IMR-90 (cell line): Measurements from ENCODE around the gene CLIP3. TPM values are rescaled to one million over a fixed set of nuclear protein-coding genes. Genes with fewer than 3 reads are reported as not detected.

ENCODE experiments used
- ATAC-seq: fragments of 200-7000 bp; cut with Tn5 transposase; 2 replicates; pipeline ENCODE4 v1.9.1; 2020; ENCODE audit warnings: low read depth, mild to moderate bottlenecking, moderate library complexity
- BruUV-seq: library from RNA; stranded (reverse); fragments of 400-500 nt; replicated peaks from 2 replicates; lab custom pipeline; 2021; lab: Mats Ljungman, UMichigan
- CTCF ChIA-PET: fragments of 300-600 bp; formaldehyde crosslinking; extraction: SDS; loops from one replicate; lab custom pipeline; 2021; ENCODE audit warnings: antibody characterized with exemption; lab: Yijun Ruan, JAX
- POLR2A ChIA-PET: fragments of 300-600 bp; sonication (Branson Sonifier 250); formaldehyde crosslinking; loops from one replicate; lab custom pipeline; 2022; ENCODE audit warnings: antibody characterized with exemption; ENCODE audit not compliant: unreplicated experiment; lab: Charles Lee
- DNase-seq: peaks from one replicate; pipeline ENCODE4 v3.0.0; 2013
- H2AFZ ChIP-seq: replicated peaks from 2 replicates; pipeline ENCODE3; 2013; ENCODE audit warnings: low read length, mild to moderate bottlenecking; ENCODE audit not compliant: poor library complexity
- H2AK5ac ChIP-seq: 2 replicates; pipeline ENCODE4 v1.6.1; 2013; ENCODE audit warnings: low read depth, low read length, inconsistent platforms
- H2AK9ac ChIP-seq: replicated peaks from 2 replicates; pipeline ENCODE3; 2013; ENCODE audit warnings: mild to moderate bottlenecking, low read depth, low read length, moderate library complexity; ENCODE audit not compliant: poor library complexity
- H2BK120ac ChIP-seq: 2 replicates; pipeline ENCODE4 v1.6.1; 2013; ENCODE audit warnings: low read depth, low read length, inconsistent platforms
- H2BK15ac ChIP-seq: 3 replicates; pipeline ENCODE4 v1.6.1; 2013; ENCODE audit warnings: low read depth, low read length, inconsistent platforms
- H2BK20ac ChIP-seq: 2 replicates; pipeline ENCODE4 v1.6.1; 2013; ENCODE audit warnings: low read depth, mild to moderate bottlenecking, inconsistent platforms, low read length, moderate library complexity
- H2BK5ac ChIP-seq: 2 replicates; pipeline ENCODE4 v1.6.1; 2013; ENCODE audit warnings: mild to moderate bottlenecking, low read depth, low read length, inconsistent platforms; ENCODE audit not compliant: poor library complexity, severe bottlenecking
- H3K14ac ChIP-seq: replicated peaks from 2 replicates; pipeline ENCODE4 v1.6.1; 2013; ENCODE audit warnings: low read depth, low read length, inconsistent platforms
- H3K18ac ChIP-seq: 2 replicates; pipeline ENCODE4 v1.6.1; 2013; ENCODE audit warnings: low read depth, low read length, control low read depth
- H3K23ac ChIP-seq: 2 replicates; pipeline ENCODE4 v1.6.1; 2013; ENCODE audit warnings: low read depth, low read length, inconsistent platforms
- H3K27ac ChIP-seq: 2 replicates; pipeline ENCODE4 v1.5.1; 2013; ENCODE audit warnings: mild to moderate bottlenecking, control low read depth, low read length; ENCODE audit not compliant: insufficient read depth
- H3K27me3 ChIP-seq: 2 replicates; pipeline ENCODE4 v1.6.1; 2013; ENCODE audit warnings: low read length; ENCODE audit not compliant: control insufficient read depth, insufficient read depth
- H3K36me3 ChIP-seq: 2 replicates; pipeline ENCODE4 v1.6.1; 2013; ENCODE audit warnings: low read length, mixed read lengths; ENCODE audit not compliant: control insufficient read depth, insufficient read depth
- H3K4ac ChIP-seq: 2 replicates; pipeline ENCODE4 v1.6.1; 2013; ENCODE audit warnings: low read depth, low read length, inconsistent platforms
- H3K4me1 ChIP-seq: 2 replicates; pipeline ENCODE4 v1.6.1; 2013; ENCODE audit warnings: low read length, mixed read lengths; ENCODE audit not compliant: control insufficient read depth, insufficient read depth
- H3K4me2 ChIP-seq: 2 replicates; pipeline ENCODE4 v1.6.1; 2013; ENCODE audit warnings: low read depth, mild to moderate bottlenecking, control low read depth, low read length, moderate library complexity
- H3K4me3 ChIP-seq: 2 replicates; pipeline ENCODE4 v1.5.1; 2013; ENCODE audit warnings: low read depth, mild to moderate bottlenecking, control low read depth, low read length, moderate library complexity; ENCODE audit not compliant: insufficient read depth
- H3K56ac ChIP-seq: 2 replicates; pipeline ENCODE4 v1.6.1; 2013; ENCODE audit warnings: low read length, inconsistent platforms; ENCODE audit not compliant: insufficient read depth; ENCODE audit errors: extremely low read depth
- H3K79me1 ChIP-seq, 2 experiments: 2 replicates each; pipeline ENCODE4 v1.6.1; 2013; ENCODE audit warnings: low read length in 2 of 2, inconsistent platforms in 1 of 2, low read depth in 1 of 2
- H3K9ac ChIP-seq: 2 replicates; pipeline ENCODE4 v1.6.1; 2013; ENCODE audit warnings: low read depth, low read length, control low read depth
- H3K9me1 ChIP-seq: 2 replicates; pipeline ENCODE4 v1.6.1; 2013; ENCODE audit warnings: low read length, inconsistent platforms; ENCODE audit not compliant: insufficient read depth
- H3K9me3 ChIP-seq: 2 replicates; pipeline ENCODE4 v1.6.1; 2013; ENCODE audit warnings: low read length; ENCODE audit not compliant: control insufficient read depth, insufficient read depth
- H4K20me1 ChIP-seq: 2 replicates; pipeline ENCODE4 v1.6.1; 2013; ENCODE audit warnings: low read length, inconsistent platforms; ENCODE audit not compliant: insufficient read depth
- H4K5ac ChIP-seq: 2 replicates; pipeline ENCODE4 v1.6.1; 2013; ENCODE audit warnings: mild to moderate bottlenecking, low read depth, low read length, control low read depth
- H4K8ac ChIP-seq, 2 experiments: 2 replicates each; pipeline ENCODE4 v1.6.1; 2013; ENCODE audit warnings: low read depth in 2 of 2, low read length in 2 of 2, control low read depth in 1 of 2, inconsistent platforms in 1 of 2
- H4K91ac ChIP-seq: 2 replicates; pipeline ENCODE4 v1.6.1; 2013; ENCODE audit warnings: low read depth, low read length, inconsistent platforms; ENCODE audit not compliant: insufficient read depth
- BHLHE40 ChIP-seq: fragments of 150-350 bp; IDR thresholded peaks from 2 replicates; pipeline ENCODE4 v1.6.1; 2016; ENCODE audit warnings: mild to moderate bottlenecking, low read depth, low read length
- CHD1 ChIP-seq: IDR thresholded peaks from 2 replicates; pipeline ENCODE4 v1.6.1; 2012; ENCODE audit warnings: low read depth, low read length, improper control_type of control experiment
- CTCF ChIP-seq: conservative IDR thresholded peaks from 2 replicates; pipeline ENCODE4 v1.5.1; 2012; ENCODE audit warnings: mild to moderate bottlenecking, low read depth, low read length, improper control_type of control experiment
- FOS ChIP-seq: fragments of 150-350 bp; IDR thresholded peaks from 2 replicates; pipeline ENCODE4 v1.6.1; 2016; ENCODE audit warnings: low read depth, low read length
- MAZ ChIP-seq: IDR thresholded peaks from 2 replicates; pipeline ENCODE4 v1.6.1; 2012; ENCODE audit warnings: low read depth, mild to moderate bottlenecking, low read length, improper control_type of control experiment, moderate library complexity, borderline replicate concordance
- RAD21 ChIP-seq: IDR thresholded peaks from 2 replicates; pipeline ENCODE4 v1.6.1; 2012; ENCODE audit warnings: low read length, improper control_type of control experiment
- RCOR1 ChIP-seq: IDR thresholded peaks from 2 replicates; pipeline ENCODE4 v1.6.1; 2012; ENCODE audit warnings: mild to moderate bottlenecking, low read length, improper control_type of control experiment; ENCODE audit not compliant: insufficient replicate concordance
- RFX5 ChIP-seq: IDR thresholded peaks from 2 replicates; pipeline ENCODE4 v1.8.0; 2012; ENCODE audit warnings: low read depth, mild to moderate bottlenecking, low read length, moderate library complexity
- dilution Hi-C: fragments of 300-500 bp; cut with HindIII; formaldehyde crosslinking; loops from one replicate; pipeline ENCODE4 v1.14.3; 2018; ENCODE audit warnings: low sequenced_read_pairs; ENCODE audit not compliant: unreplicated experiment
- in situ Hi-C: fragments of 300-500 bp; cut with MboI; formaldehyde crosslinking; loops from 3 replicates; pipeline ENCODE4 v1.14.3; 2019; ENCODE audit warnings: low sequenced_read_pairs, inconsistent platforms, mixed read lengths
- intact Hi-C: fragments of 100-400 bp; cut with micrococcal nuclease; formaldehyde crosslinking; loops from 2 replicates; pipeline ENCODE4 v1.10.0; 2022
- polyA plus RNA-seq, 3 experiments: library from polyadenylated mRNA; depleted of rRNA; stranded (reverse); fragments of >200 nt; gene quantifications; 2 replicates each; pipeline ENCODE4 v1.2.3, GENCODE V29; 2012; ENCODE audit warnings: low replicate concordance in 1 of 3
- total RNA-seq: library from RNA; depleted of rRNA; stranded (reverse); fragments of >200 nt; gene quantifications from 2 replicates; pipeline ENCODE4 v1.2.3, GENCODE V29; 2012
- TF ChIP-seq, protein P1 (sequence below): fragments of 150-350 bp; IDR thresholded peaks from 2 replicates; pipeline ENCODE4 v1.6.1; 2016; ENCODE audit warnings: low read depth, mild to moderate bottlenecking, low read length, moderate library complexity, borderline replicate concordance
- TF ChIP-seq, protein P2 (sequence below): fragments of 150-350 bp; IDR thresholded peaks from 2 replicates; pipeline ENCODE4 v1.6.1; 2017; ENCODE audit warnings: mild to moderate bottlenecking, antibody characterized with exemption, low read length, low read depth

Gene CLIP3
- total and polyA plus RNA-seq, 2 of the 4 experiments (the other 2 are of a cell fraction) = 5.4 to 28.7 TPM

GRCh38 chr19:36047835-36048234, 15.2 kb upstream of the CLIP3 start:
- intact Hi-C loops = no loop called here
- H3K23ac ChIP-seq = no peak overlapping the region
- CTCF ChIA-PET = interaction anchor here (0.6 kb wide), 1 partner anchor 166 kb away, joined by 3 read pairs; no protein-coding TSS in a partner anchor
- no peak overlapping the region for H4K91ac ChIP-seq
- ATAC-seq = no peak
- no peaks in the 10 kb centered on the region for H3K36me3 ChIP-seq
- DNase-seq = no peak
- no peak overlapping the region for H2BK20ac ChIP-seq
- H4K20me1 ChIP-seq = no peaks in the 10 kb centered on the region
- peaks cover 4% of the 10 kb centered on the region; the same call in 1 of the 2 replicates for H3K9me1 ChIP-seq
- H3K4me1 ChIP-seq = peaks cover 2% of the 10 kb centered on the region; the same call in 1 of the 2 replicates
- no peak overlapping the region for H3K56ac ChIP-seq
- no peak overlapping the region for H4K8ac ChIP-seq
- POLR2A ChIA-PET = no interaction called here
- no TSS peak for BruUV-seq
- no peaks in the 10 kb centered on the region for H3K9me3 ChIP-seq
- TF ChIP-seq BHLHE40 = no peak
- TF ChIP-seq FOS = no peak
- TF ChIP-seq RCOR1 = no peak
- no peak for TF ChIP-seq CTCF
- TF ChIP-seq RAD21 = no peak
- TF ChIP-seq RFX5 = no peak
- no peak for TF ChIP-seq CHD1
- TF ChIP-seq, protein P1, sequence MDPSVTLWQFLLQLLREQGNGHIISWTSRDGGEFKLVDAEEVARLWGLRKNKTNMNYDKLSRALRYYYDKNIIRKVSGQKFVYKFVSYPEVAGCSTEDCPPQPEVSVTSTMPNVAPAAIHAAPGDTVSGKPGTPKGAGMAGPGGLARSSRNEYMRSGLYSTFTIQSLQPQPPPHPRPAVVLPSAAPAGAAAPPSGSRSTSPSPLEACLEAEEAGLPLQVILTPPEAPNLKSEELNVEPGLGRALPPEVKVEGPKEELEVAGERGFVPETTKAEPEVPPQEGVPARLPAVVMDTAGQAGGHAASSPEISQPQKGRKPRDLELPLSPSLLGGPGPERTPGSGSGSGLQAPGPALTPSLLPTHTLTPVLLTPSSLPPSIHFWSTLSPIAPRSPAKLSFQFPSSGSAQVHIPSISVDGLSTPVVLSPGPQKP = no peak
- no peak for TF ChIP-seq MAZ
- TF ChIP-seq, protein P2, sequence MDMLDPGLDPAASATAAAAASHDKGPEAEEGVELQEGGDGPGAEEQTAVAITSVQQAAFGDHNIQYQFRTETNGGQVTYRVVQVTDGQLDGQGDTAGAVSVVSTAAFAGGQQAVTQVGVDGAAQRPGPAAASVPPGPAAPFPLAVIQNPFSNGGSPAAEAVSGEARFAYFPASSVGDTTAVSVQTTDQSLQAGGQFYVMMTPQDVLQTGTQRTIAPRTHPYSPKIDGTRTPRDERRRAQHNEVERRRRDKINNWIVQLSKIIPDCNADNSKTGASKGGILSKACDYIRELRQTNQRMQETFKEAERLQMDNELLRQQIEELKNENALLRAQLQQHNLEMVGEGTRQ = no peak
- no peak overlapping the region for H2BK120ac ChIP-seq
- no peak overlapping the region for H4K5ac ChIP-seq
- in situ Hi-C loops = no loop called here
- no peak overlapping the region for H3K14ac ChIP-seq
- H3K4ac ChIP-seq = no peak overlapping the region
- no peak overlapping the region for H3K4me2 ChIP-seq
- no peaks in the 10 kb centered on the region for H3K27me3 ChIP-seq
- H2AK5ac ChIP-seq = no peak overlapping the region
- no peak overlapping the region for H3K18ac ChIP-seq
- H2AFZ ChIP-seq = no peak overlapping the region
- H2AK9ac ChIP-seq = no peak overlapping the region
- dilution Hi-C loops = no loop called here
- H3K9ac ChIP-seq = no peak overlapping the region
- no peak overlapping the region for H3K27ac ChIP-seq
- no peak overlapping the region for H2BK5ac ChIP-seq
- H2BK15ac ChIP-seq = no peak overlapping the region
- peaks cover 19 to 20% of the 10 kb centered on the region in 2 experiments for H3K79me1 ChIP-seq
- H3K4me3 ChIP-seq = no peak overlapping the region
